PC-9 (cell line): ENCODE data around the gene CTDSP1. TPM values are rescaled to one million over a fixed set of nuclear protein-coding genes. Genes with fewer than 3 reads are reported as not detected.

ENCODE experiments used
- BruUV-seq: library from RNA; stranded (reverse); fragments of 400-500 nt; replicated peaks from 2 replicates; lab custom pipeline; 2021; lab: Mats Ljungman, UMichigan
- CTCF ChIA-PET: fragments of 300-600 bp; sonication (Branson Sonifier 250); formaldehyde crosslinking; loops from one replicate; lab custom pipeline; 2022; ENCODE audit warnings: antibody characterized with exemption; lab: Charles Lee
- POLR2A ChIA-PET: fragments of 300-600 bp; sonication (Branson Sonifier 250); formaldehyde crosslinking; loops from one replicate; lab custom pipeline; 2022; ENCODE audit warnings: antibody characterized with exemption; ENCODE audit not compliant: unreplicated experiment; lab: Charles Lee
- DNase-seq, 2 experiments: peaks; one replicate each; pipeline versions ENCODE4 v3.0.0 to v3.0.0-alpha.2; 2015 to 2022; ENCODE audit warnings: mixed read lengths in 1 of 2
- H2AFZ ChIP-seq: fragments of 200-600 bp; sonication (generic); 2 replicates; pipeline ENCODE4 v1.8.1; 2017; ENCODE audit warnings: antibody characterized with exemption
- H3F3A ChIP-seq: fragments of 200-600 bp; sonication (generic); 2 replicates; pipeline ENCODE4 v1.8.1; 2017; ENCODE audit warnings: antibody characterized with exemption, mild to moderate bottlenecking, low read depth; ENCODE audit not compliant: insufficient read depth
- H3K27ac ChIP-seq: fragments of 200-600 bp; sonication (generic); 2 replicates; pipeline ENCODE4 v1.6.1; 2016; ENCODE audit warnings: mixed run types
- H3K27me3 ChIP-seq: fragments of 200-600 bp; sonication (generic); 2 replicates; pipeline ENCODE4 v1.6.1; 2016; ENCODE audit warnings: low read depth, mixed run types; ENCODE audit not compliant: insufficient read depth
- H3K36me3 ChIP-seq: fragments of 200-600 bp; sonication (generic); 2 replicates; pipeline ENCODE4 v1.6.1; 2016; ENCODE audit warnings: low read depth, mixed run types
- H3K4me1 ChIP-seq: fragments of 200-600 bp; sonication (generic); replicated peaks from 2 replicates; pipeline ENCODE4 v1.6.1; 2016; ENCODE audit warnings: mixed run types; ENCODE audit not compliant: insufficient read depth
- H3K4me2 ChIP-seq: fragments of 200-600 bp; sonication (generic); 2 replicates; pipeline ENCODE4 v1.6.1; 2017; ENCODE audit warnings: mixed run types
- H3K4me3 ChIP-seq: fragments of 200-600 bp; sonication (generic); 2 replicates; pipeline ENCODE4 v1.6.1; 2016; ENCODE audit warnings: mixed run types
- H3K79me2 ChIP-seq: fragments of 200-600 bp; sonication (generic); 2 replicates; pipeline ENCODE4 v1.6.1; 2017; ENCODE audit warnings: low read depth, mixed run types
- H3K9me2 ChIP-seq: fragments of 200-600 bp; sonication (generic); 2 replicates; pipeline ENCODE4 v1.8.1; 2017; ENCODE audit warnings: mild to moderate bottlenecking; ENCODE audit not compliant: insufficient read depth
- H3K9me3 ChIP-seq: fragments of 200-600 bp; sonication (generic); 2 replicates; pipeline ENCODE4 v1.8.1; 2016; ENCODE audit warnings: low read depth; ENCODE audit not compliant: insufficient read depth
- H4K20me1 ChIP-seq: fragments of 200-600 bp; sonication (generic); 2 replicates; pipeline ENCODE4 v1.8.1; 2017; ENCODE audit not compliant: insufficient read depth
- CTCF ChIP-seq: fragments of 200-600 bp; sonication (generic); conservative IDR thresholded peaks from 2 replicates; pipeline ENCODE4 v1.6.1; 2017; ENCODE audit warnings: mixed run types, antibody characterized with exemption, mild to moderate bottlenecking, moderate library complexity
- EZH2 ChIP-seq: fragments of 200-600 bp; sonication (generic); IDR thresholded peaks from 2 replicates; pipeline ENCODE4 v1.8.0; 2017; ENCODE audit warnings: antibody characterized with exemption, low read depth
- intact Hi-C: fragments of 100-400 bp; cut with micrococcal nuclease; formaldehyde crosslinking; loops from one replicate; pipeline ENCODE4 v1.10.0; 2022; ENCODE audit not compliant: unreplicated experiment
- total RNA-seq: library from RNA; stranded (reverse); gene quantifications from 2 replicates; pipeline ENCODE4 v1.2.3, GENCODE V29; 2021

Gene CTDSP1
- total RNA-seq, 1 experiment from 2014 or later, result 61.8 TPM

- Histone ChIP-seq H3K9me2 (no peaks in the 10 kb centered on the region), H3K36me3 (no peaks in the 10 kb centered on the region), H3F3A (0 out of 2 replicates have a peak, but pooled peaks cover 4% of the 10 kb centered on the region), H3K4me1 (peaks cover 2% of the 10 kb centered on the region; the same call in 1 of the 2 replicates), H3K79me2 (no peaks in the 10 kb centered on the region), H3K4me3 (no peak overlapping the region), H3K27me3 (no peaks in the 10 kb centered on the region), H4K20me1 (no peaks in the 10 kb centered on the region), H2AFZ (no peak overlapping the region), H3K27ac (no peak overlapping the region), H3K4me2 (no peak overlapping the region), H3K9me3 (no peaks in the 10 kb centered on the region)
- intact Hi-C loops, result no loop called here
- ChIA-PET POLR2A (no interaction called here), CTCF (no interaction called here)
- no TSS peak for BruUV-seq
- TF ChIP-seq EZH2 (no peak), CTCF (no peak)
- DNase-seq, result no peak
Observed at GRCh38 chr2:218438596-218438995, 38.9 kb downstream of the CTDSP1 start.

- ChIA-PET CTCF (no interaction called here), POLR2A (interaction anchor here (0.7 kb wide), 1 partner anchor 58 kb away, joined by 3 read pairs; no protein-coding TSS in a partner anchor)
- Histone ChIP-seq H3F3A (peaks cover 43% of the 10 kb centered on the region), H3K4me2 (peak overlapping the region; percentile 43), H3K27ac (no peak overlapping the region), H3K9me3 (no peaks in the 10 kb centered on the region), H3K4me3 (no peak overlapping the region), H2AFZ (no peak overlapping the region), H3K4me1 (peaks cover 50% of the 10 kb centered on the region), H3K27me3 (no peaks in the 10 kb centered on the region), H4K20me1 (no peaks in the 10 kb centered on the region), H3K36me3 (no peaks in the 10 kb centered on the region), H3K9me2 (no peaks in the 10 kb centered on the region), H3K79me2 (no peaks in the 10 kb centered on the region)
- TF ChIP-seq EZH2, result no peak
- intact Hi-C loops, result loop anchor here (2.0 kb wide), 1 partner anchor 38 kb away; no protein-coding TSS in a partner anchor
- peak; percentile 66 to 88 for DNase-seq
- BruUV-seq, result no TSS peak
Observed at GRCh38 chr2:218444692-218445357, 45.2 kb downstream of the CTDSP1 start.

GRCh38 chr2:218445602-218446001 lies 45.9 kb downstream of the CTDSP1 start:
- Histone ChIP-seq H3K36me3 (no peaks in the 10 kb centered on the region), H3K4me1 (peaks cover 55% of the 10 kb centered on the region), H3K9me3 (no peaks in the 10 kb centered on the region), H3K79me2 (no peaks in the 10 kb centered on the region), H3K27me3 (no peaks in the 10 kb centered on the region), H3K4me3 (no peak overlapping the region), H3F3A (peaks cover 50% of the 10 kb centered on the region), H4K20me1 (no peaks in the 10 kb centered on the region), H3K9me2 (no peaks in the 10 kb centered on the region), H3K4me2 (peak overlapping the region; percentile 43), H2AFZ (no peak overlapping the region), H3K27ac (no peak overlapping the region)
- ChIA-PET CTCF (no interaction called here), POLR2A (no interaction called here)
- TF ChIP-seq CTCF (no peak), EZH2 (no peak)
- peak in 1 of 2 experiments; percentile 43 for DNase-seq
- no TSS peak for BruUV-seq
- intact Hi-C loops, result loop anchor here (2.0 kb wide), 1 partner anchor 39 kb away; no protein-coding TSS in a partner anchor
